Activated T-helper 1 cell treated with anti-CD3 and anti-CD28 coated beads, Interleukin-12 subunit alpha, Interleukin-12 subunit beta, Interleukin-2, Interleukin-4 antibody, amounts not matched to agents 30 ng/mL and 10 ng/mL and 1 ng/mL, durations not matched to agents 14 hours and 24 hours and 36 hours (primary cell): ENCODE data around the gene VWA7. TPM values are rescaled to one million over a fixed set of nuclear protein-coding genes. Genes with fewer than 3 reads are reported as not detected.

Source experiments
- DNase-seq: peaks from one replicate; pipeline ENCODE4 v3.0.0; 2021; ENCODE audit warnings: low spot score
- H3K27ac Mint-ChIP-seq: one replicate; pipeline ENCODE4 v1.8.0; 2021; ENCODE audit warnings: mild to moderate bottlenecking, mixed read lengths
- H3K27me3 Mint-ChIP-seq: one replicate; pipeline ENCODE4 v1.8.0; 2022; ENCODE audit warnings: mild to moderate bottlenecking, moderate library complexity, mixed read lengths; ENCODE audit not compliant: insufficient read depth
- H3K36me3 Mint-ChIP-seq: one replicate; pipeline ENCODE4 v1.8.0; 2021; ENCODE audit warnings: low read depth, mixed read lengths
- H3K4me1 Mint-ChIP-seq: one replicate; pipeline ENCODE4 v1.8.0; 2021; ENCODE audit warnings: low read depth, mixed read lengths
- H3K4me3 Mint-ChIP-seq: one replicate; pipeline ENCODE4 v1.8.0; 2021; ENCODE audit warnings: mild to moderate bottlenecking, moderate library complexity, mixed read lengths
- H3K9me3 Mint-ChIP-seq: one replicate; pipeline ENCODE4 v1.8.0; 2021; ENCODE audit warnings: mixed read lengths
- intact Hi-C: fragments of 100-400 bp; cut with micrococcal nuclease; formaldehyde crosslinking; loops from one replicate; pipeline ENCODE4 v1.15.1; 2024
- total RNA-seq: library from RNA; stranded (reverse); gene quantifications from 2 replicates; pipeline ENCODE4 v1.2.3, GENCODE V29; 2022

VWA7 gene
- total RNA-seq, 1 donor from 2014 or later: 2.9 TPM

- Mint-ChIP-seq H3K4me3 (peak within 1 kb of the TSS; percentile 98), H3K36me3 (peaks cover 35% of the 10 kb centered on the region), H3K9me3 (no peaks in the 10 kb centered on the region), H3K27me3 (peaks cover 3% of the 10 kb centered on the region), H3K27ac (peak within 1 kb of the TSS; percentile 99), H3K4me1 (peaks cover 59% of the 10 kb centered on the region)
- peak; percentile 80 for DNase-seq
- intact Hi-C loops: loop anchor here (1.0 to 5.0 kb wide), 3 partner anchors 33 to 164 kb away; partner anchors contain the start of genes ABHD16A, LSM2 and LTA
These were observed 40.9 kb downstream of the VWA7 start, which contains the start of gene CLIC1 for GRCh38 chr6:31736021-31736767. Gene CLIC1 (minus strand): TSS chr6:31736530. CDS start chr6:31736300, 230 bp downstream.

- H3K27me3 Mint-ChIP-seq: peaks cover 3% of the 10 kb centered on the region
- peak overlapping the region; percentile 99 for H3K27ac Mint-ChIP-seq
- peak overlapping the region; percentile 98 for H3K4me3 Mint-ChIP-seq
- intact Hi-C loops: loop anchor here (5.0 kb wide), 1 partner anchor 163 kb away; the partner anchor contains the start of gene LTA
- peak; percentile 56 for DNase-seq
- H3K36me3 Mint-ChIP-seq: peaks cover 41% of the 10 kb centered on the region
- H3K4me1 Mint-ChIP-seq: peaks cover 59% of the 10 kb centered on the region
- H3K9me3 Mint-ChIP-seq: no peaks in the 10 kb centered on the region
These were observed 42.2 kb downstream of the VWA7 start for GRCh38 chr6:31734821-31735406.

DNA sequence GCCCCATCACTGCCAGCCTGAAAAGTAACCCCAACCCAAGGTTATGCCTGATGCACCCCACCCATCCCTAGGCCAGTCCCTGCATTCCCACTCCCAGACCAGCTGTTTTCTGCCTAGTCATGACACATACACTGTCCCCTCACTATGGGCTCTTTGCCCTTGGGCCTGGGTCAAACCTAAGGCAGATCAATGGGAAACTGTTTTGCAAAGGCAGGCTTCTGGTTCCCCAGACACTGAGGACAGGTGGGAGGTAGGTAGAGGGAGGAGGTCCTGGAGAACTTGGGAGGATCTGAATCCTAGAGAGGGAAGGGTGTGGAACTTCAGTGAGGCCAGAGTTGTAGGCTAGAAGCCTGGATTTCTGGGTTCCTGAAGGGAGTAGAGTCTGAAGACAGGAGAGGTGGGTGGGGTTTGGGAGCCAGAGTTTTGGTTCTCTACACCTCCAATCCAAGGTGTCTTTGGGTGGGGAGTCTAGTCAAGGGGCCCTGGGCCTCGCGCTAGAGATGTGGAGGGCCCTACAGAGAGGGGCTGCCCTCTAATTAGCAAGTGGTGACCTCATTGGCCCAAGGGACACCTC lies 42.8 kb downstream of the VWA7 start:
- H3K27me3 Mint-ChIP-seq: peaks cover 3% of the 10 kb centered on the region
- peak overlapping the region; percentile 99 for H3K27ac Mint-ChIP-seq
- peak overlapping the region; percentile 98 for H3K4me3 Mint-ChIP-seq
- intact Hi-C loops: no loop called here
- peaks cover 40% of the 10 kb centered on the region for H3K36me3 Mint-ChIP-seq
- peaks cover 59% of the 10 kb centered on the region for H3K4me1 Mint-ChIP-seq
- no peak for DNase-seq
- no peaks in the 10 kb centered on the region for H3K9me3 Mint-ChIP-seq

DNA sequence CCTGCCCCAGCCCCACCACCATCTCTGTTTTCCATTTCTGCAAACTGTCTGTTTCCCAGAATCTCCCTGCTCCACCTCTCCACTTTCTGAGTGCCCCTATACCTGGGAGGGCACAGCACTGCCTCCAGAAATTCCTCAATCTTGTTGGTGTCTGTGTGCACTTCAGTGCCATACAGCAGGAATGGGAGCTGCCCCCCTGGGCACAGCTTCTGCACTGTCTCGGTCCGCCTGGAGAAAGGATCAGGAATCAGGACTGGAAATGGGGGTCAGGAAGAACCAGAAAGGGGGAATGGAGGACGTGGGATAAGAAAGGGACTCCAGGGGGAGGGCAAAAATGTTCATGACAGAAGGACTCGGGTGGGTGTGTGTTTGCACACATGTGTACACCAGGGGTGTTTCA lies 43.4 kb downstream of the VWA7 start:
- H3K4me3 Mint-ChIP-seq: peak overlapping the region; percentile 98
- H3K9me3 Mint-ChIP-seq: no peaks in the 10 kb centered on the region
- no peak for DNase-seq
- H3K27ac Mint-ChIP-seq: peak overlapping the region; percentile 73
- peaks cover 3% of the 10 kb centered on the region for H3K27me3 Mint-ChIP-seq
- intact Hi-C loops: no loop called here
- H3K4me1 Mint-ChIP-seq: peaks cover 57% of the 10 kb centered on the region
- peaks cover 40% of the 10 kb centered on the region for H3K36me3 Mint-ChIP-seq

DNA sequence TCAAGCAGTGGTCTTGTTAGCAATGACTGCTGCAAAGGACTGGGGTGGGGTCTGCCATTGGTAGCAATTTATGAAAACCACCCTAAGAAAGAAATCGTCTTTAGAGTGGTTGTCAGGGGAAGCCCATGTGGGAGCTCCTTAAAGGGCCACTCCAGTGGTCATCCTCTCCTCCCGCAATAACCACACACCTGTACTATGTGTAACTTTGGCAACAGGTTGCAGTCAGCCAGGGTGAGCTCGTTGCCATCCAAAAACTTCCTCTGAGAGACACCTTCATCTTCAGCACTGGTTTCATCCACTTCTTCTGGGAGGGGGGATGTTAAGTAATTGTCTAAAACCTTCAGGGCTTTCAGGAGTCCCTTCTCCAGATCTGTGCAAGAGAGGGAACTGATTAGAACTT lies 45.1 kb downstream of the VWA7 start:
- H3K27me3 Mint-ChIP-seq: peaks cover 3% of the 10 kb centered on the region
- no peak overlapping the region for H3K27ac Mint-ChIP-seq
- no peaks in the 10 kb centered on the region for H3K9me3 Mint-ChIP-seq
- H3K36me3 Mint-ChIP-seq: peaks cover 40% of the 10 kb centered on the region
- intact Hi-C loops: no loop called here
- DNase-seq: no peak
- no peak overlapping the region for H3K4me3 Mint-ChIP-seq
- H3K4me1 Mint-ChIP-seq: peaks cover 49% of the 10 kb centered on the region

GRCh38 chr6:31730631-31731086 lies 46.5 kb downstream of the VWA7 start:
- intact Hi-C loops: no loop called here
- Mint-ChIP-seq H3K9me3 (no peaks in the 10 kb centered on the region), H3K4me1 (peaks cover 56% of the 10 kb centered on the region), H3K36me3 (peaks cover 37% of the 10 kb centered on the region), H3K27ac (peak overlapping the region; percentile 45), H3K27me3 (no peaks in the 10 kb centered on the region), H3K4me3 (peak overlapping the region; percentile 95)
- DNase-seq: no peak

GRCh38 chr6:31729979-31730630 lies 47.0 kb downstream of the VWA7 start:
- Mint-ChIP-seq H3K27ac (peak overlapping the region; percentile 45), H3K27me3 (no peaks in the 10 kb centered on the region), H3K36me3 (peaks cover 33% of the 10 kb centered on the region), H3K4me1 (peaks cover 59% of the 10 kb centered on the region), H3K9me3 (no peaks in the 10 kb centered on the region), H3K4me3 (peak overlapping the region; percentile 95)
- intact Hi-C loops: loop anchor here (1.0 to 2.0 kb wide), 6 partner anchors 8 to 167 kb away; partner anchors contain the start of genes ABHD16A and EHMT2
- DNase-seq: peak; percentile 57

- Mint-ChIP-seq H3K9me3 (no peaks in the 10 kb centered on the region), H3K27ac (peak overlapping the region; percentile 74), H3K36me3 (peaks cover 29% of the 10 kb centered on the region), H3K27me3 (no peaks in the 10 kb centered on the region), H3K4me3 (peak overlapping the region; percentile 95), H3K4me1 (peaks cover 54% of the 10 kb centered on the region)
- intact Hi-C loops: loop anchor here (1.0 to 2.0 kb wide), 6 partner anchors 9 to 167 kb away; partner anchors contain the start of genes ABHD16A and EHMT2
- peak; percentile 68 for DNase-seq
These were observed 47.6 kb downstream of the VWA7 start for GRCh38 chr6:31729515-31729978.

- Mint-ChIP-seq H3K9me3 (no peaks in the 10 kb centered on the region), H3K27ac (peak within 1 kb of the TSS; percentile 74), H3K36me3 (peaks cover 23% of the 10 kb centered on the region), H3K4me1 (peaks cover 48% of the 10 kb centered on the region), H3K4me3 (peak within 1 kb of the TSS; percentile 95), H3K27me3 (no peaks in the 10 kb centered on the region)
- DNase-seq: no peak
- intact Hi-C loops: loop anchor here (1.0 to 2.0 kb wide), 6 partner anchors 9 to 168 kb away; partner anchors contain the start of genes ABHD16A and EHMT2
These were observed 48.2 kb downstream of the VWA7 start, which contains the start of gene DDAH2 for GRCh38 chr6:31728767-31729514. Gene DDAH2 (minus strand): TSS chr6:31729299. CDS start chr6:31729161, 138 bp downstream.

DNA sequence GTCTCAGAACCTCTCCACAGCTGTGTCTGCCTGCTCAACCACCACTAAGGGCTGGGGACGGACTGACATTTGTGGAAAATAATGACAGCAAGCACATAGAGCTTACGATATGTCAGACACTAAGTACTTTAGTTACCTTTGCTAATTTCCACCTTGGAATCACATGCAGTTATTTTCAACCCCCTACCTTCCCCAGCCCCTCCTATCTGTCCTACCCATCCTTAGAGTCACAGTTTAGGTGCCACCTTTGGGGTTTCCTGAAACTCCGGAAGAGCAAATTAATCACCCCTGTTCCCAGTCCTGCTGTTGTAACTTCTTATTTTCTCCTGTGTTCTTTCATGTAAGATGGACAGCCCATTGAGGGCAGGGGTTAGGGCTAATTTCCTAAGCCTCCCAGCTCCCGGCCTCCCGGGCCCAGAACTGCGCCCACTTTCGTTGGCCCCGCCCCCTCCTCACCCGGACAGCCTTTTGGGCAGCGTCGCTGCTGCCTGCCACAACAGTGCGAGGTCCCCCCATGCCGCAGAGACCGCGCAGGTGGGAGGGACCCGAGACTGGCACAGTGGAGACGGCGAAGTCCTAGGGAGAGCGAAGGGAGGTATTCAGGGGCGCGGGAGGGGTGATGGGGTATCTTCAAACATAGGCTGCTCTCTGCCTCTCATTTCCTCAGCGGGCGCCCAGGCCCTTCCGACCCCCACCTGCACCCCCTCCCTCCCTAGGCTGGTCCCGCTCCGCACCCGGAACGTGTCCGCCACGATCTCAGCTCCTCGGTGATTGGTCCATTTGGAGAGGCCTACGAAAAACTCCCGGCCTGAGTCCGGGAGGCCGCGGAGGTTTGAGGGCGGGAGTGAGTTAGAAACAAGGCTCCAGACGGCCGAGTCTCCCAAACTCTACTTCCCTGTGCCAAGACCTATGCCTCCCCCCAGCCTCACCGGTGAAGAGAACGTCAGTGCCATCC lies 49.1 kb downstream of the VWA7 start:
- Mint-ChIP-seq H3K4me3 (peak overlapping the region; percentile 64), H3K36me3 (peaks cover 14% of the 10 kb centered on the region), H3K27ac (peak overlapping the region; percentile 73), H3K9me3 (no peaks in the 10 kb centered on the region), H3K4me1 (peaks cover 40% of the 10 kb centered on the region), H3K27me3 (no peaks in the 10 kb centered on the region)
- no peak for DNase-seq
- intact Hi-C loops: loop anchor here (2.0 kb wide), 1 partner anchor 169 kb away; the partner anchor contains the start of gene EHMT2
